ENCODE measurements around the gene MYO1D.

MYO1D gene

GRCh38 chr17:32819035-32819434, 57.9 kb downstream of the MYO1D start:
- DNase-seq (ENCODE audit: low read depth), result no peak

- no peak for DNase-seq (ENCODE audit: low read depth)
Observed at GRCh38 chr17:32815460-32815859, 61.5 kb downstream of the MYO1D start.

GRCh38 chr17:32814836-32815235, 62.1 kb downstream of the MYO1D start:
- no peak for DNase-seq (ENCODE audit: low read depth)

DNA sequence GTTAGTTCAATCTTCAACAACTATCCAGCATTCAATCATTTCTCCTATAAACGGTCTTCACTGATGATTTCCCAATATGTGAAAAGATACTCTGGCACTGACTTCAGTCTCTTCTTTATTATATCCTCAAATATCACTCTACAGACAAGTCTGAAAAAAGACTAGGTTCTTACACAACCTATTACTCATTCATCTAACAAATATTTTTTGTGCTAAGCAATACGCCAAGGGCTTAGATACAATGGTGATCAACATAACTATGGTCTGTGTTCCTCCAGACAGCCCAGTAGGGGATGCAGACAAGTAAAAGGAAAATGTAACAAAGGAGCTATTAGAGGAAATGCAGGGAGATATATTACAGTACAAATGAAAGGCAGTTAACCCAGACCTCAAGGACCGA, 63.9 kb downstream of the MYO1D start:
- no peak for DNase-seq (ENCODE audit: low read depth)

- DNase-seq (ENCODE audit: low read depth), result no peak
Observed at GRCh38 chr17:32810690-32811089, 66.2 kb downstream of the MYO1D start.

DNA sequence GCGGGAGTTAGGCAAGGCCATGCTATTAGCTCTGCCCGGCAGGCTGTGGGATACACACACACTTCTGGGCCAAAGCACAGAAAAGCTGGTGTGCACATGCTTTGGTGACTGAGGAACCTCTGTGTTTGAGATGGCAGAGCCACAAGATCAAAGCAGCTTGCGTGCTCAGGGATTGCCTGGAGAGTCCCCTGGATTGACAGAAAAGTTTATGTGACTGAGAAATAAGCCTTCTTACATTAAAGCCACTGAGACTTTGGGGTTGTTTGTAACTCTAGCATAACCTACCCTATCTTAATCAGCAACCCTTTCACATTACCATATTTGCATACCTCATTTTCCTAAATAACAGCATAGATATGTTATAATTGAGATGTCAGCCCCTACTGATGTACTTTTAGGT, 69.3 kb downstream of the MYO1D start:
- DNase-seq (ENCODE audit: low read depth), result no peak

GRCh38 chr17:32806646-32807045, 70.3 kb downstream of the MYO1D start:
- DNase-seq (ENCODE audit: low read depth), result no peak

GRCh38 chr17:32805029-32805976, 71.6 kb downstream of the MYO1D start:
- DNase-seq (ENCODE audit: low read depth), result no peak

DNA sequence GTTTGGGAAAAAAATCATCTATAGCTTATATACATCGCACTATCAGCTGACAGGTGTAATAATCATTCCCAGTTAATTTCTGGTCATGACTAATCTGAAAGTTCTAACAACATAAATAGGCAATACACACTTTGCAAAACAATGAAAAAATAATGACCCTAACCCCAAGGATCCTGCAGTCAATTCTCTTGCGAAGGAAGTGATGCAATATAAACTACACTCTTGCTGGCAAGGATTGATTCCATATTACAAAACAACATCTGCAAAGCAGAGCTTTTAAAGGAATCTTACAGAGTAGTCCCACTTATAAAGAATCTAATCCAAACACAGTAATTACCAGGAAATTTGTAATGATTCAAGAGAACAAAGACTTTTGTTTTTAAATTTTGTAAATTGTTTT, 73.4 kb downstream of the MYO1D start:
- no peak for DNase-seq (ENCODE audit: low read depth)

DNA sequence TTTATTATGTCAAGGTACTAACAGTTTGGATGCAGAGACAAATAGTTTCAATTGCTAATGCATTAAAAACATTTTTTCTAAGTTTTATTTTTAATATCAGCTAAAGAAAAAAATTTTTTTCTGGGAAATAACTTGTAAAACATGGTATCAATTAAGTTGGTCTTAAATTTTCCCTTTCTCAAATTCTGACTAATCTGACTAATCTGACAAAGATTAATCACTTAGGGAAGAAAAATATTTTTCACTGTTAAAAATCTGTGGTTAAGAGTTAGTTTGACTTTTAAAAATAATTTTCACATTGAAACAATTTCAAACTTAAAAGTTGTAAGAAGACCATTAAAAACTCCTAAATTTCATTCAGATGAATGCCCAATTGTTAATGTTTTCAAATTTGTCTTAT, 74.6 kb downstream of the MYO1D start:
- DNase-seq (ENCODE audit: low read depth), result no peak

- DNase-seq (ENCODE audit: low read depth), result no peak
Observed at GRCh38 chr17:32801641-32802040, 75.3 kb downstream of the MYO1D start.

DNA sequence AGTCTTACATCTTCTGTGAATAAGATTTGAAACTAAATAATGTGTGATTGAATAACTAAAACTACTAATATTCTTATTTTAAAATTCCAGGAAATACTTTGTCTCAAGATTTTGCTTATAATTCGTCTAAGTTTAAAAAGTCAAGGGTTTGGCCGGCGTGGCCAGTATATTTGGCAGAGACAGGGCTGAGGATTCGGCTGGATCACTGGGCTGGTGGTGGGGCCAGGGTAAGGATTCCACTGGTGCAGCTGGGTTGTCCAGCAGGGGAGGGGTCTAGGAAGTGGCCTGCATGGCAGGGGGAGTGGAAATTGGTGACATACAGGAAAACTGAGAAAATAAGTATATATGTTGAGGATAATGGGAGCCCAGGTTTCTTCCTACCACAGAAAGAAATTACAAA, 75.7 kb downstream of the MYO1D start:
- DNase-seq (ENCODE audit: low read depth), result no peak

DNA sequence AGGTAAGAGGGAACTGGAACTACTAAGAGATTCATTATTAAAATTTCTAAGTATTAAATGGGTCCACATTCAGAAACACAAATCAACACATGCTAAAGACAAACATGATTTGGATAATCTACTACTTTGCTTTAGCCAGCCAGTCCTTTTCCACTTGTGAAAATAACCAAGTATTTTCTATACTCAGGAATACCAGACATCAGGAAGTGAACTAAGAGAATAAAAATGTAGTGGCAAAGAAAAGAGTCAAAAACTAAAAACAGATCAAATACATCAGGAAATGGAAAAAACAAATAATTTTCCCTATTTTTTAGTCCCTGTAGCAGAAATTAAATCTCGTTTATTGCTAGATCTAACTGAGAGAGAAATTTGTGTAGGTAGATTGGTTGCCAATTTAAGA, 78.0 kb downstream of the MYO1D start:
- no peak for DNase-seq (ENCODE audit: low read depth)

GRCh38 chr17:32795339-32795979, 81.5 kb downstream of the MYO1D start:
- no peak for DNase-seq (ENCODE audit: low read depth)

GRCh38 chr17:32794533-32795246, 82.2 kb downstream of the MYO1D start:
- no peak for DNase-seq (ENCODE audit: low read depth)

GRCh38 chr17:32793841-32794240, 83.1 kb downstream of the MYO1D start:
- no peak for DNase-seq (ENCODE audit: low read depth)

GRCh38 chr17:32792207-32792606, 84.7 kb downstream of the MYO1D start:
- DNase-seq (ENCODE audit: low read depth), result no peak

GRCh38 chr17:32786169-32786568, 90.8 kb downstream of the MYO1D start:
- DNase-seq (ENCODE audit: low read depth), result no peak

DNA sequence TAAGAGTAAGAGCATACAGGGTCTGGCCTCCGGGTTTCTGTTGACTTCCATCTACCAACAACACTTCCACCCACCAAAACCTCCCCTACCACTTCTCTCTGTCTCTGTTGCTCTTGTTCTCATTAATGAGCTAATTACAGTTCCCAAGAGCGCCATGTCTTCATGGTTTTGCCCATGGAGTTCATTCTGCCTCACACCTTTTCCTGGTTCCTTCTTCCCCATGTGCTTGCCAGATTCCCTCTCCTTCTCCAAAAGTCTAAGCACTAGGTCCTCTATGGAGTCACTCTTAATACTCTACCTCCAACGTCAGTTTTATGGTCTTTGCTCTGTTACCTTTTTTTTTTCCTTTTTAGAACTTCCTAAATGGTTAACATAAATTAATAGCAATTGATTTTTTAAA, 92.8 kb downstream of the MYO1D start:
- no peak for DNase-seq (ENCODE audit: low read depth)

- DNase-seq (ENCODE audit: low read depth), result no peak
Observed at GRCh38 chr17:32783602-32784001, 93.3 kb downstream of the MYO1D start.

GRCh38 chr17:32780721-32781120, 96.2 kb downstream of the MYO1D start:
- DNase-seq (ENCODE audit: low read depth), result no peak

DNA sequence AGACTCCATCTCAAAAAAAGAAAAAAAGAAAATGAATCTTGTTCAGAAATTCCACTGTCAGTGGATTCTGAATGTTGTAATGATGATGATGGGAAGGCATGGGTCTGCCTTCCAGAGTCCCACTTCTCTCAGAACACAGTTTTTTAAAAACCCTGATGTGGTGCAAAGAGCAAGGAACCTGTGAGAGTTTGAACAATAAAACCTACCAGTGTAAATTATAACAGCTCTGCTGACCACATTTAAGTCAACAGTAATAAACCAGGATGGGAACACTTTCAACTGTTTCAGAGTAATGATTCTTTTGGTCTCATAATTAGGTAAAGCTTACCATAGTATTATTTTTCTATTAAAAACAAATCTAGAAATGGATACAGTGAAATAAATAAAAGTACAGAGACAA, 99.0 kb downstream of the MYO1D start:
- no peak for DNase-seq (ENCODE audit: low read depth)

DNA sequence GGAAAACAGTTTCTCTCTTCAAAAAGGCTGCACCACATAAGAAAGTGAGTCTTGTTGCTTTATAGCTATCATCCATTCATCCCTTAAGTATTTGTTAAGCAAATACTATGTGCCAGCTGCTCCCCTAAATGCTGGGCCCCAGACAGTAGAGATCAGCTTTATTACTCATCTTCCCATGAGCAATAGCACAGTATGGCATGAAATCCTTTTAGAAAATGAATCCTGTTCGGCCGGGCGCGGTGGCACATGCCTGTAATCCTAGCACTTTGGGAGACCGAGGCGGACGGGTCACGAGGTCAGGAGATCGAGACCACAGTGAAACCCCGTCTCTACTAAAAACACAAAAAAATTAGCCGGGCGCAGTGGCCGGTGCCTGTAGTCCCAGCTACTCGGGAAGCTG, 99.5 kb downstream of the MYO1D start:
- DNase-seq (ENCODE audit: low read depth), result no peak

Measured in stimulated activated CD8-positive, alpha-beta memory T cell treated with anti-CD3 and anti-CD28 coated beads, Interleukin-15, amount 100 ng/mL, for 1 hour (primary cell).